ENCODE results near the gene CPA3.

CPA3 gene

GRCh38 chr3:148873270-148873927, 8.3 kb downstream of the CPA3 start:
- no peak overlapping the region for H3K4me2 ChIP-seq (ENCODE audit: insufficient read depth, low read length)
- H3K4me3 ChIP-seq (ENCODE audit: low read depth in 1 of 2, low read length in 2 of 2), result no peak overlapping the region
- no peaks in the 10 kb centered on the region for H3K36me3 ChIP-seq (ENCODE audit: insufficient read depth, low read length)
- H2AFZ ChIP-seq (ENCODE audit: low read depth, low read length), result no peak overlapping the region
- H3K79me2 ChIP-seq (ENCODE audit: insufficient read depth, low read length), result no peaks in the 10 kb centered on the region
- DNase-seq (no peak), ATAC-seq (ENCODE audit: insufficient read depth, low read depth) (no peak)
- no peak overlapping the region for H3K27ac ChIP-seq (ENCODE audit: low read length)
- no peaks in the 10 kb centered on the region for H3K27me3 ChIP-seq (ENCODE audit: insufficient read depth, low read length, poor library complexity)
- no peaks in the 10 kb centered on the region for H4K20me1 ChIP-seq (ENCODE audit: insufficient read depth, low read length)
- no peaks in the 10 kb centered on the region for H3K4me1 ChIP-seq (ENCODE audit: insufficient read depth, low read length)
- no peaks in the 10 kb centered on the region for H3K9me3 ChIP-seq (ENCODE audit: insufficient read depth, low read length, severe bottlenecking)
- no peak for TF ChIP-seq EZH2 (IDR thresholded peaks at IDR 0.05; ENCODE audit: borderline replicate concordance, low read depth, low read length, severe bottlenecking)
- no peak for TF ChIP-seq CTCF (IDR thresholded peaks at IDR 0.05; ENCODE audit: borderline replicate concordance, extremely low read depth, low read length, poor library complexity, severe bottlenecking)
- H3K9ac ChIP-seq (ENCODE audit: low read depth, low read length), result no peak overlapping the region

- no peaks in the 10 kb centered on the region for H3K4me1 ChIP-seq (ENCODE audit: insufficient read depth, low read length)
- H3K27ac ChIP-seq (ENCODE audit: low read length), result no peak overlapping the region
- no peak for DNase-seq
- H2AFZ ChIP-seq (ENCODE audit: low read depth, low read length), result no peak overlapping the region
- no peak overlapping the region for H3K4me3 ChIP-seq (ENCODE audit: low read depth in 1 of 2, low read length in 2 of 2)
- H3K36me3 ChIP-seq (ENCODE audit: insufficient read depth, low read length), result no peaks in the 10 kb centered on the region
- no peaks in the 10 kb centered on the region for H3K27me3 ChIP-seq (ENCODE audit: insufficient read depth, low read length, poor library complexity)
- no peak overlapping the region for H3K4me2 ChIP-seq (ENCODE audit: insufficient read depth, low read length)
- no peak for TF ChIP-seq CTCF (IDR thresholded peaks at IDR 0.05; ENCODE audit: borderline replicate concordance, extremely low read depth, low read length, poor library complexity, severe bottlenecking)
- TF ChIP-seq EZH2 (IDR thresholded peaks at IDR 0.05; ENCODE audit: borderline replicate concordance, low read depth, low read length, severe bottlenecking), result no peak
- H3K79me2 ChIP-seq (ENCODE audit: insufficient read depth, low read length), result no peaks in the 10 kb centered on the region
- ATAC-seq (ENCODE audit: insufficient read depth, low read depth), result no peak
- no peak overlapping the region for H3K9ac ChIP-seq (ENCODE audit: low read depth, low read length)
- H4K20me1 ChIP-seq (ENCODE audit: insufficient read depth, low read length), result no peaks in the 10 kb centered on the region
- no peaks in the 10 kb centered on the region for H3K9me3 ChIP-seq (ENCODE audit: insufficient read depth, low read length, severe bottlenecking)
Measured at GRCh38 chr3:148873977-148874376, 8.9 kb downstream of the CPA3 start.

- no peak overlapping the region for H3K9ac ChIP-seq (ENCODE audit: low read depth, low read length)
- H4K20me1 ChIP-seq (ENCODE audit: insufficient read depth, low read length), result no peaks in the 10 kb centered on the region
- no peak for DNase-seq
- H3K36me3 ChIP-seq (ENCODE audit: insufficient read depth, low read length), result no peaks in the 10 kb centered on the region
- H3K4me1 ChIP-seq (ENCODE audit: insufficient read depth, low read length), result no peaks in the 10 kb centered on the region
- TF ChIP-seq EZH2 (IDR thresholded peaks at IDR 0.05; ENCODE audit: borderline replicate concordance, low read depth, low read length, severe bottlenecking), result no peak
- no peak for TF ChIP-seq CTCF (IDR thresholded peaks at IDR 0.05; ENCODE audit: borderline replicate concordance, extremely low read depth, low read length, poor library complexity, severe bottlenecking)
- H3K4me3 ChIP-seq (ENCODE audit: low read depth in 1 of 2, low read length in 2 of 2), result no peak overlapping the region
- H3K27ac ChIP-seq (ENCODE audit: low read length), result no peak overlapping the region
- H3K4me2 ChIP-seq (ENCODE audit: insufficient read depth, low read length), result no peak overlapping the region
- no peak overlapping the region for H2AFZ ChIP-seq (ENCODE audit: low read depth, low read length)
- no peaks in the 10 kb centered on the region for H3K27me3 ChIP-seq (ENCODE audit: insufficient read depth, low read length, poor library complexity)
- H3K9me3 ChIP-seq (ENCODE audit: insufficient read depth, low read length, severe bottlenecking), result no peaks in the 10 kb centered on the region
- no peaks in the 10 kb centered on the region for H3K79me2 ChIP-seq (ENCODE audit: insufficient read depth, low read length)
- ATAC-seq (ENCODE audit: insufficient read depth, low read depth), result no peak
Measured at GRCh38 chr3:148878095-148878494, 13.0 kb downstream of the CPA3 start.
